H1 (cell line): ENCODE results near the gene PRDM2. TPM values are rescaled to one million over a fixed set of nuclear protein-coding genes. Genes with fewer than 3 reads are reported as not detected.

Experiments used
- CTCF ChIA-PET: fragments of 300-600 bp; sonication (Branson Sonifier 250); formaldehyde crosslinking; loops from one replicate; lab custom pipeline; 2021; ENCODE audit not compliant: partially characterized antibody; lab: Charles Lee
- POLR2A ChIA-PET: fragments of 300-600 bp; sonication (Branson Sonifier 250); formaldehyde crosslinking; loops from one replicate; lab custom pipeline; 2021; ENCODE audit warnings: inconsistent platforms; ENCODE audit not compliant: partially characterized antibody; lab: Charles Lee
- DNase-seq, 2 experiments: peaks; one replicate each; pipeline versions ENCODE4 v3.0.0 to v3.0.0-alpha.2; 2010 to 2022; ENCODE audit warnings: low spot score in 2 of 2, low read depth in 1 of 2, mixed read lengths in 1 of 2
- FAIRE-seq: peaks from 2 replicates; lab custom pipeline; 2011; peaks lifted over from hg19 to GRCh38; lab: Jason Lieb, UNC
- H2AFZ ChIP-seq: 2 replicates; pipeline ENCODE4 v1.8.1; 2012; ENCODE audit warnings: low read length, inconsistent platforms
- H2AK5ac ChIP-seq: 2 replicates; pipeline ENCODE4 v1.6.1; 2013; ENCODE audit warnings: low read depth, low read length
- H2BK120ac ChIP-seq: replicated peaks from 2 replicates; pipeline ENCODE3; 2013; ENCODE audit warnings: low read depth, low read length, inconsistent platforms
- H2BK12ac ChIP-seq: 2 replicates; pipeline ENCODE4 v1.6.1; 2013; ENCODE audit warnings: low read depth, low read length
- H2BK15ac ChIP-seq: 2 replicates; pipeline ENCODE4 v1.6.1; 2013; ENCODE audit warnings: low read length
- H2BK20ac ChIP-seq: 2 replicates; pipeline ENCODE4 v1.6.1; 2013; ENCODE audit warnings: low read length
- H2BK5ac ChIP-seq: 2 replicates; pipeline ENCODE4 v1.6.1; 2013; ENCODE audit warnings: low read depth, low read length
- H3K14ac ChIP-seq: 2 replicates; pipeline ENCODE4 v1.6.1; 2013; ENCODE audit warnings: inconsistent platforms; ENCODE audit not compliant: insufficient read length
- H3K18ac ChIP-seq: 2 replicates; pipeline ENCODE4 v1.6.1; 2013; ENCODE audit warnings: low read length; ENCODE audit errors: extremely low read depth
- H3K23ac ChIP-seq: 2 replicates; pipeline ENCODE4 v1.6.1; 2013; ENCODE audit warnings: inconsistent platforms; ENCODE audit not compliant: insufficient read length
- H3K23me2 ChIP-seq: 2 replicates; pipeline ENCODE4 v1.6.1; 2013; ENCODE audit warnings: low read depth, low read length
- H3K27ac ChIP-seq: 2 replicates; pipeline ENCODE4 v1.6.1; 2011; ENCODE audit warnings: low read depth, low read length, inconsistent platforms
- H3K27me3 ChIP-seq, 4 experiments: replicated peaks in 1 of 4; 1 replicate in 1 of 4; 2 replicates in 3 of 4; pipeline versions ENCODE4 v1.6.1 to v1.8.1; 2011 to 2013; ENCODE audit warnings: low read length in 3 of 4, mild to moderate bottlenecking in 3 of 4, inconsistent platforms in 2 of 4, mixed read lengths in 2 of 4, moderate library complexity in 1 of 4; ENCODE audit not compliant: control insufficient read depth in 3 of 4, insufficient read depth in 3 of 4; ENCODE audit errors: extremely low read depth in 1 of 4
- H3K36me3 ChIP-seq, 4 experiments: 2 replicates each; pipeline versions ENCODE4 v1.6.1 to v1.8.1; 2011 to 2013; ENCODE audit warnings: mild to moderate bottlenecking in 4 of 4, low read length in 3 of 4, moderate library complexity in 2 of 4, control low read depth in 1 of 4, inconsistent platforms in 1 of 4; ENCODE audit not compliant: insufficient read depth in 4 of 4, control insufficient read depth in 2 of 4
- H3K4ac ChIP-seq: replicated peaks from 2 replicates; pipeline ENCODE3; 2013; ENCODE audit warnings: low read length, low read depth, mixed read lengths, inconsistent platforms; ENCODE audit not compliant: insufficient read length
- H3K4me1 ChIP-seq, 4 experiments: replicated peaks in 1 of 4; 1 replicate in 1 of 4; 2 replicates in 3 of 4; pipeline versions ENCODE4 v1.6.1 to v1.8.1; 2011 to 2013; ENCODE audit warnings: low read length in 3 of 4, inconsistent platforms in 2 of 4, mixed read lengths in 1 of 4; ENCODE audit not compliant: insufficient read depth in 4 of 4, control insufficient read depth in 3 of 4
- H3K4me2 ChIP-seq, 2 experiments: 2 replicates each; pipeline versions ENCODE4 v1.6.1 to v1.8.1; 2011 to 2013; ENCODE audit warnings: low read depth in 2 of 2, low read length in 2 of 2, control low read depth in 1 of 2, inconsistent platforms in 1 of 2, mild to moderate bottlenecking in 1 of 2; ENCODE audit not compliant: insufficient read depth in 1 of 2
- H3K4me3 ChIP-seq, 4 experiments: fragments of 200-600, 300-600 bp in 1 of 4; sonication (generic), shearing (Covaris generic), sonication (Bioruptor Twin) in 1 of 4; 2 replicates each; pipeline versions ENCODE4 v1.5.1 to v1.8.1; 2011 to 2016; ENCODE audit warnings: low read length in 4 of 4, low read depth in 3 of 4, control low read depth in 2 of 4, inconsistent platforms in 2 of 4, mild to moderate bottlenecking in 2 of 4, mixed read lengths in 1 of 4, moderate library complexity in 1 of 4; ENCODE audit not compliant: insufficient read depth in 2 of 4; ENCODE audit errors: extremely low read depth in 1 of 4
- H3K56ac ChIP-seq: replicated peaks from 2 replicates; pipeline ENCODE3; 2013; ENCODE audit warnings: low read depth, mild to moderate bottlenecking, mixed read lengths, low read length, inconsistent platforms; ENCODE audit not compliant: insufficient read length
- H3K79me1 ChIP-seq: 2 replicates; pipeline ENCODE4 v1.6.1; 2013; ENCODE audit warnings: low read depth, low read length, control low read depth
- H3K79me2 ChIP-seq, 2 experiments: 2 replicates each; pipeline versions ENCODE4 v1.6.1 to v1.8.1; 2012 to 2013; ENCODE audit warnings: low read length in 2 of 2, mild to moderate bottlenecking in 2 of 2, inconsistent platforms in 1 of 2; ENCODE audit not compliant: insufficient read depth in 2 of 2, control insufficient read depth in 1 of 2
- H3K9ac ChIP-seq, 4 experiments: replicated peaks in 1 of 4; 1 replicate in 1 of 4; 2 replicates in 3 of 4; pipeline versions ENCODE4 v1.6.1 to v1.8.1; 2011 to 2013; ENCODE audit warnings: low read depth in 3 of 4, low read length in 3 of 4, control low read depth in 2 of 4, mild to moderate bottlenecking in 2 of 4, moderate library complexity in 2 of 4, inconsistent platforms in 1 of 4; ENCODE audit errors: extremely low read depth in 1 of 4
- H3K9me3 ChIP-seq, 2 experiments: 2 replicates each; pipeline versions ENCODE4 v1.6.1 to v1.8.1; 2012 to 2013; ENCODE audit warnings: mild to moderate bottlenecking in 2 of 2, moderate library complexity in 2 of 2, control low read depth in 1 of 2, inconsistent platforms in 1 of 2, low read depth in 1 of 2, low read length in 1 of 2, mixed read lengths in 1 of 2; ENCODE audit not compliant: insufficient read depth in 2 of 2
- H4K20me1 ChIP-seq, 2 experiments: replicated peaks in 1 of 2; 2 replicates each; pipeline versions ENCODE3 to v1.8.1; 2011 to 2013; ENCODE audit warnings: inconsistent platforms in 2 of 2, low read length in 2 of 2, mild to moderate bottlenecking in 1 of 2; ENCODE audit not compliant: insufficient read depth in 2 of 2, control insufficient read depth in 1 of 2
- H4K5ac ChIP-seq: 2 replicates; pipeline ENCODE4 v1.6.1; 2013; ENCODE audit warnings: low read length, low read depth, mixed read lengths, inconsistent platforms; ENCODE audit not compliant: insufficient read length
- H4K8ac ChIP-seq: 2 replicates; pipeline ENCODE4 v1.8.0; 2013; ENCODE audit warnings: mild to moderate bottlenecking, moderate library complexity, low read length, inconsistent platforms; ENCODE audit not compliant: insufficient read depth; ENCODE audit errors: extremely low read depth
- H4K91ac ChIP-seq: replicated peaks from 2 replicates; pipeline ENCODE3; 2013; ENCODE audit warnings: low read length, mixed read lengths, inconsistent platforms; ENCODE audit not compliant: insufficient read length
- ASH2L ChIP-seq: fragments of 200-600, 300-600 bp; sonication (generic); IDR thresholded peaks from one replicate; pipeline ENCODE4 v1.7.1; 2017; ENCODE audit warnings: low read length
- ATF3 ChIP-seq: IDR thresholded peaks from 2 replicates; pipeline ENCODE4 v1.6.1; 2011; ENCODE audit warnings: low read depth, mild to moderate bottlenecking, low read length; ENCODE audit not compliant: insufficient read depth
- EGR1 ChIP-seq: IDR thresholded peaks from 2 replicates; pipeline ENCODE4 v1.6.1; 2011; ENCODE audit warnings: low read depth, low read length, borderline replicate concordance
- EZH2 ChIP-seq: fragments of 200-600 bp; sonication (generic); IDR thresholded peaks from 2 replicates; pipeline ENCODE4 v1.7.1; 2012; ENCODE audit warnings: low read depth, mild to moderate bottlenecking, moderate library complexity, low read length, inconsistent platforms; ENCODE audit not compliant: severe bottlenecking
- GTF2F1 ChIP-seq: IDR thresholded peaks from 2 replicates; pipeline ENCODE4 v1.6.1; 2012; ENCODE audit warnings: low read depth, low read length, improper control_type of control experiment, borderline replicate concordance
- HDAC6 ChIP-seq: IDR thresholded peaks from one replicate; pipeline ENCODE4 v1.7.1; 2012; ENCODE audit warnings: low read depth, mild to moderate bottlenecking, inconsistent platforms, low read length, moderate library complexity
- KDM4A ChIP-seq: IDR thresholded peaks from one replicate; pipeline ENCODE4 v1.7.1; 2012; ENCODE audit warnings: low read depth, mild to moderate bottlenecking, moderate library complexity, low read length, inconsistent platforms; ENCODE audit not compliant: severe bottlenecking
- POU5F1 ChIP-seq: IDR thresholded peaks from 2 replicates; pipeline ENCODE4 v1.6.1; 2011; ENCODE audit warnings: low read depth, mild to moderate bottlenecking, low read length, moderate library complexity
- RXRA ChIP-seq: IDR thresholded peaks from 2 replicates; pipeline ENCODE4 v1.6.1; 2011; ENCODE audit warnings: low read depth, mild to moderate bottlenecking, low read length, moderate library complexity; ENCODE audit not compliant: insufficient read depth
- SUZ12 ChIP-seq: fragments of 200-600 bp; sonication (generic); IDR thresholded peaks from 2 replicates; pipeline ENCODE4 v1.6.1; 2012; ENCODE audit warnings: mild to moderate bottlenecking, inconsistent platforms, low read length, moderate library complexity, mixed read lengths
- TCF12 ChIP-seq: IDR thresholded peaks from 2 replicates; pipeline ENCODE4 v1.6.1; 2011; ENCODE audit warnings: low read depth, mild to moderate bottlenecking, low read length
- TEAD4 ChIP-seq: IDR thresholded peaks from 2 replicates; pipeline ENCODE4 v1.6.1; 2012; ENCODE audit warnings: low read depth, low read length, inconsistent platforms, mixed read lengths
- USF2 ChIP-seq: IDR thresholded peaks from 2 replicates; pipeline ENCODE4 v1.6.1; 2011; ENCODE audit warnings: low read length, improper control_type of control experiment
- WGBS, 2 experiments: shearing (Covaris generic) in 1 of 2; methylation state at CpG; one replicate each; pipeline versions ENCODE4 v1.1.6 to v1.1.7; 2013 to 2015; ENCODE audit warnings: low lambda C conversion rate in 2 of 2, mixed read lengths in 2 of 2, inconsistent platforms in 1 of 2, low coverage in 1 of 2, missing lambda C conversion rate in 1 of 2; ENCODE audit not compliant: insufficient replicate concordance in 2 of 2, insufficient coverage in 1 of 2, insufficient read length in 1 of 2; ENCODE audit errors: extremely low coverage in 1 of 2, missing lambda C conversion rate in 1 of 2; 5-methylcytosine and 5-hydroxymethylcytosine counted together
- polyA plus RNA-seq, 7 experiments: library from polyadenylated mRNA; depleted of rRNA in 3 of 7; stranded (reverse) in 5 of 7; unstranded in 2 of 7; fragments of >200 nt in 5 of 7; fragments of 200-250 nt in 2 of 7; gene quantifications; 1 replicate in 5 of 7; 2 replicates in 1 of 7; 4 replicates in 1 of 7; pipeline versions ENCODE4 v1.2.1 to v1.2.3, GENCODE V29; 2011 to 2013; ENCODE audit warnings: missing spikeins in 2 of 7, mixed read lengths in 2 of 7
- total RNA-seq: library from RNA; stranded (reverse); fragmentation: NEBNext Ultra II Directional; extraction: Animal tissue kit (Norgen Biotek cat#: 25700); gene quantifications from 2 replicates; pipeline ENCODE4 v1.2.1, GENCODE V29; 2021

The PRDM2 gene
- total and polyA plus RNA-seq, 2 of the 8 experiments (the other 6 are each of a cell fraction or from before 2014, with no cell fraction given) = 5.8 to 21.2 TPM

GRCh38 chr1:13864760-13865159 lies 164.8 kb downstream of the PRDM2 start:
- Histone ChIP-seq H3K4ac (no peak overlapping the region), H4K5ac (no peak overlapping the region), H3K23me2 (no peaks in the 10 kb centered on the region), H3K79me1 (no peaks in the 10 kb centered on the region), H3K79me2 (no peaks in the 10 kb centered on the region), H3K23ac (no peak overlapping the region), H2BK12ac (no peak overlapping the region), H2BK120ac (no peak overlapping the region), H2AK5ac (no peak overlapping the region), H3K56ac (no peak overlapping the region), H3K14ac (no peak overlapping the region), H3K36me3 (no peaks in the 10 kb centered on the region), H3K9ac (no peak overlapping the region), H2BK5ac (no peak overlapping the region), H2BK20ac (no peak overlapping the region), H3K18ac (no peak overlapping the region), H4K20me1 (no peaks in the 10 kb centered on the region), H4K8ac (no peak overlapping the region), H4K91ac (no peak overlapping the region), H3K9me3 (peaks cover 21 to 31% of the 10 kb centered on the region in 2 experiments; a peak in 3 of 4 replicates), H3K4me2 (no peak overlapping the region), H3K4me3 (no peak overlapping the region), H2BK15ac (no peak overlapping the region), H2AFZ (no peak overlapping the region), H3K27ac (no peak overlapping the region), H3K4me1 (no peaks in the 10 kb centered on the region), H3K27me3 (no peaks in the 10 kb centered on the region)
- POLR2A ChIA-PET = no interaction called here
- FAIRE-seq (no peak), DNase-seq (no peak)
- CTCF ChIA-PET = interaction anchor here (0.9 kb wide), 1 partner anchor 36 kb away, joined by 3 read pairs; no protein-coding TSS in a partner anchor
- WGBS, 2 experiments = 92% methylated on average over 5 of the region's 5 CpGs; no CpG with 5 or more reads in 1 of the 2 experiments
- TF ChIP-seq ASH2L = no peak
- no peak for TF ChIP-seq ATF3
- TF ChIP-seq SUZ12 = no peak
- TF ChIP-seq KDM4A = no peak
- no peak for TF ChIP-seq POU5F1
- no peak for TF ChIP-seq EZH2
- TF ChIP-seq EGR1 = no peak
- TF ChIP-seq GTF2F1 = no peak
- TF ChIP-seq RXRA = no peak
- TF ChIP-seq TCF12 = no peak
- no peak for TF ChIP-seq TEAD4
- no peak for TF ChIP-seq USF2
- no peak for TF ChIP-seq HDAC6
